Globus pallidus (tissue), 1 donor: ENCODE data around the gene MORN3.
A peak's percentile ranks its signal among the peaks of the same experiment; 100 is the strongest.
"Not testable (repeated sequence)": the region's sequence is repeated elsewhere in the genome, so short reads cannot be mapped to it uniquely, and the experiment has no call there.

Experiments
- DNase-seq: peaks from one replicate; pipeline ENCODE4 v3.0.0-alpha.2; 2015; ENCODE audit warnings: low spot score

Gene MORN3

DNA sequence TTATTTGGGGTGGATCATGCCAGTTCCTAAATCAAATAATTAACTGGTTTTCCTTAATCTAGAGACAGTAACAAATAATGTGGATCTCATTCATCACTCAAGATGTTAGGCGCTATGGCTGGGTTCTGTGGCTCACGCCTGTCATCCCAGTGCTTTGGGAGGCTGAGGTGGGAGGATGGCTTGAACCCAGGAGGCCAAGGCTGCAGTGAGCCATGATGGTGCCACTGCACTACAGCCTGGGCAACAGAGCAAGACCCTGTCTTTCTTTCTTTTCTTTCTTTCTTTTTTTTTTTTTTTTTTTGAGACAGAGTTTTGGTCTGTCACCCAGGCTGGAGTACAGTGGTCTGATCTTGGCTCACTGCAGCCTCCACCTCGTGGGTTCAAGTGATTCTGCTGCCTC lies 23.3 kb upstream of the MORN3 start:
- not testable (repeated sequence) for DNase-seq

DNA sequence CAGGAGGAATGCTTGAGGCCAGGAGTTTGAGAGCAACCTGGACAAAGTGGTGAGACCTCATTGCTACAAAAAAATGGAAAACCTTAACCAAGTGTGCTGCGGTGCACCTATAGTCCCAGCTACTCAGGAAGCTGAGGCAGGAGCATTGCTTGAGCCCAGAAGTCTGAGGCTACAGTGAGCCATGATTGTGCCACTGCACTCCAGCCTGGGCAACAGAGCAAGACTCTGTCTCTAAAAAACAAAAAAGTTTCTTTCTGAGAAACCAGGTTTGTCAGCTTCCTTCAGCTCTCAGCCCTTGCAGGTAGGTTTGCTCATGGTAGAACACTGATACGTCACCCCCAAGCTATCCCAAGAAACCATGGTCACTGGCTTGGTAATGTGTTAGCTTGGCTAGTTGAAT lies 20.0 kb upstream of the MORN3 start:
- no peak for DNase-seq

DNA sequence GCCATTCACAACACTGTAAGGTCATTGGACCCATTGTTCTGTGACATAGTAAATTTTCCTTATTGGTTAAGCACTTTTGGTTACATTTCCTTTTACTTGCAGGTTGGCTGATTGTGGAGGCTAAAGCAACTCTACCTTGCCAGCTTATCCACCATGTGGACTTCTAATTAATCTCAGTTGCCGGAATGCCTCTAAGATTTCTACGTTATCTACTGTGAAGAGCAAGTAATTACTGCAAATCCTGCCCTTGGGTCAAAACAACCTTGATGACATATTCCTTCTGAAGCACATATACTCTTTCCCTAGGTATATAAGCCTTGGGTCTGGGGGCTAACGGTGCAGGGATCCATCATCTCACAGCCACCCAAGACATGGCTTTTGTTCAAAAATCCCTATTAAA lies 19.5 kb upstream of the MORN3 start:
- no peak for DNase-seq

DNA sequence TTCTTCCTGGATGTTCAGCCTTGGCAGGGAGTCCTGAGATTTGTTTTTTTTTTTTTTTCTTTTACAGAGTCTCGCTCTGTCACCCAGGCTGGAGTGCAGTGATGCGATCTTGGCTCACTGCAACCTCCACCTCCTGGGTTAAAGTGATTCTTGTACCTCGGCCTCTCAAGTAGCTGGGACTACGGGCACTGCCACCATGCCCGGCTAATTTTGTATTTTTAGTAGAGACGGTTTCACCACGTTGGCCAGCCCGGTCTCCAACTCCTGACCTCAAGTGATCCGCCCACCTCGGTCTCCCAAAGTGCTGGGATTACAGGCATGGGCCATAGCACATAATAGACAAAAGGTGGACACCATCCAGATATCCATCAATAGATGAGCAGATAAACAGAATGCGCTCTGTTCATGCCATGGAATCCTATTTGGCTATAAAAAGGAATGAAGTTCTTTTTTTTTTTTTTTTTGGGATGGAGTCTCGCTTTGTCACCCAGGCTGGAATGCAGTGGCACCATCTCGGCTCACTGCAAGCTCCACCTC lies 10.3 kb upstream of the MORN3 start:
- peak; percentile 70 for DNase-seq

DNA sequence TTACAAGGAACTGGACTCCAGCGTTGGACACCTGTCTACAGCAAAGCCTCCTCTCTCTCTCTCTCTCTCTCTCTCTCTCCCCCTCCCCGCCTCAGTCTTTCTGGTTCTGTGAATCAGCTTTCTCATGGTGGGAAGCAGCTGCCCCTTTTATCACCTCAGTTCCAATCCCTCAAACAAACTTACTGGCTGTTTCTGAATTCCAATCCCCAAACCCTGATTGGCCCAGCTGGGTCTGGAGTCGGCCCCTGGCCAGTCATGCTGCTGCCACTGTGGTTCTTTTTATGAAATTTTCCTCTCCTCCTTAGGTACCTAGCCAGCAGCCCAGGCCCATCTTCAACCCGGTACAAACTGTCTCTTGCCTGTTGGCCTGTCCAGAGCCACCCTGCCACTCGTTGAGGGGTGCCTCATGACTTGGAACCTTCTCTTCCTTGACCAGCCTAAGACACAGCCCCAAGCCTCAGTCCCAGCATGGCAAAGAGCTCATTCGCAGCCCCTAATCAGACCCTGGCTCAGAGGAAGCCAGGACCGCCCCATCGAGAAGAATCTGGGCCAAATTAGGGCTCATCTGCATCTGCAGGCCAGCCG lies 9.4 kb upstream of the MORN3 start:
- DNase-seq, result no peak

DNA sequence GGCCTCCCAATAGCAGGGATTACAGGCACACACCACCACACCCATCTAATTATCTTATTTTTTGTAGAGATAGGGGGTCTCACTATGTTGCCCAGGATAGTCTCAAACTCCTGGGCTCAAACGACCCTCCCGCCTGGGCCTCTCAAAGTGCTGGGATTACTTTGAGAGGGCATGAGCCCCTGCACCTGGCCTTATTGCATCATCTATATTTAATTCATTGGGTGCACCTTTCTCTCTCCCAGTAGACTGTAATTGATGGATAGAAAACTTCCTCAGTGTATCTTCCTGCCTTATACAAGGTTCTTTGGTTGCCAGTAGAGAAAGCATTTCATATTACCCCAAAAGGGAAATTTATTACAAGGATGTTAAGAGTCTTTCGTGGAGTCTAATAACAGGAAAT lies 8.9 kb upstream of the MORN3 start:
- no peak for DNase-seq

DNA sequence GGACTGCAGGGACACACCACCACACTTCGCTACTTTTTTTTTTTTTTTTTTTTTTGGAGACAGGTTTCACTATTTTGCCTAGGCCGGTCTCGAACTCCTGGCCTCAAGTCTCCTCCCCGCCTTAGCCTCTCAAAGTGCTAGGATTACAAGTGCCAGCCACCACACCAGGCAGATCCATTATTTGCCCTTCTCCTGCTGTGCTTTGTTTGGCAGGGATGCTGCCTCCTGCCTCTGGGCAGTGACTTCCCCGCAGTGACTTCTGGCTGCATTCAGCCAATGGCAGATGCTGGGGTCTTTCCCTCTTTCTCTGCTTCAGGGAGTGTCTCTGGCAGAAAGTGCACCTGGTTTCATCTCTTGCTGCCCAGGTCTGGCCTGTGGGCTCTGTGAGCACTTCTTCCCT lies 6.7 kb upstream of the MORN3 start:
- DNase-seq, result no peak

DNA sequence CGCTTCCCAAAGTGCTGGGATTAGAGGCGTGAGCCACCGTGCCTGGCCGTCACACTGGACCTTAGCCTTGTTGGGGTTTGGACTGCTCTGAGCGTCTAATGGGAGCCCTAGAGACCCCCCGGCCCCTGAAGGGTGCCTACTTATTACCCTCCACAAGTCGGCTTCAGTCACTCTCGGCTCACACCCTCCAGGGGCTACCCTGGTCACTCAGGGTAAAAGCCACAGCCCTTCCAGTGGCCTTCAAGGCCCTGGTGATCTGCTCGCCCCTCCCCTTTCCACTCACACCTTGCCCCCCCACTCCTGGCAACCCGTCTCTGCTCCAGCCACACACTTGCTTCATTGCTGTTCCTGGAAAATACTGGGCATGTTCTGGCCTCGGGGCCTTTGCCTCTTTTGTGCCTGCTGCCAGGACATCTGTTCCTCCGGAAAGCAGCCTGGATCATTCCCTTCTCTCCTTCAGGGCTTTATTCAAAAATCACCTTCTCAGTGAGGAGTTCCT lies 3.6 kb upstream of the MORN3 start:
- no peak for DNase-seq

DNA sequence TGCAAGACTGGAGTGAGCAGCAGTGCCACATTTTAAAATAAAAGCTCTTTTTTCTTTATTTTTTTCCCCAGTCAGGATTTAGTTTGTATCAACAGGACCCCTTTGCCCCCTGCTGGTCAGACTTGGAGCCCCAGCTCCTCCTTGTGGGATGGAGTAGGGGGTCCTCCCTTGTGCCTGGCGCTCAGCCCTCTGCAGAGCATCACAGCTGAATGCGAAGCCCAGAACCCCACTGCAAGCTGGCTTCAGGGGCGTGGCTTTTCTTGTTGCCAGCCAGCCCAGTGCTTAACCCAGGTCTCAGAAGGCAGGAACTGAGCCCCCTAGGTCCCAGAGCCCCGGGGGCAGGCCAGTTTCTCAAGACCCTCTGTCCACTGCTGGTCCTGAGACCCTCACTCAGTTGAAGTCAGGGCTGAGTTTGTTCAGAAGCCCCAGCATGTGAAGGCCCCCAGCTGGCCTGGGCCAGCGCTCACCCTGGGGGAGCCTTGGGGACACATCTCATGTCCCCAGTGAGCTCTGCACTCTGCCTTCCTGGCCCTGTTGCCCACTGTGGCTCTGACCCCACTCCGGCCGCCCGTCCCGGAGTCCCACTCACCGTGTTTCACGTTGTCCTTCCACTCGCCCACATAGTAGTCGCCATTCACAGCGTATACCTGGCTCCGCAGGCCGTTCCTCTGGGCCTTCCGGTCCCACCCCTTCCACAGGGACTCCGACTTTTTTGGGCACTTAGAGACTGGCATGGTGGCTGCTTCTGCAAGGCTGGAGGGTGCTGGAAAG lies 519 bp downstream of the MORN3 start:
- no peak for DNase-seq

DNA sequence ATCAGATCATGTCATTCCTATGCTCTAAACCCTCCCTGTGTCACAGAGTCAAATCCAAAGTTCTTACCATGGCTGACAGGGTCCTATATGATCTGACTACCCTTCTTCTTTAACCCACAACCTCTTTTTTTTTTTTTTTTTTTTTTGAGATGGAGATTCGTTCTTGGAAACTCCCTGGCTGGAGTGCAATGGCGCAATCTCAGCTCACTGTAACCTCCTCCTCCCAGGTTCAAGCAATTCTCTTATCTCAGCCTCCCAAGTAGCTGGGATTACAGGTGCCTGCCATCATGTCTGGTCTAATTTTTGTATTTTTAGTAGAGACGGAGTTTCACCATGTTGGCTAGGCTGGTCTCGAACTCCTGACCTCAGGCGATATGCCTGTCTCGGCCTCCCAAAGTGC lies 2.6 kb downstream of the MORN3 start:
- not testable (repeated sequence) for DNase-seq

DNA sequence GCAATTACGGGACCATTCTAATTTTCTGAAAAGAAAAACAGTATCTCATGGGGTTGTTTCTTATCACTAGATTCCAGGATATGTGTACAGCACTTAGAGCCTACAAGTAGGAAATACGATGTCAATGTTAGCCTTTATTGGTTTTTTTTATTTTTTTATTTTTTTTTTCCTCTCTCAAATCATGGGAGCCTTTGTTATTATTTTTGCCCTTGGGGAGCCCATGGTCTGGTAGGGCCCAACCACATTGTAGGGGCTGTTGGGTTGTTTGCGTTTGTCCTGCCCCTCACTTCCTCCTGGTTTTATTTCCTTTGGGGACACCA lies 5.9 kb downstream of the MORN3 start:
- no peak for DNase-seq

DNA sequence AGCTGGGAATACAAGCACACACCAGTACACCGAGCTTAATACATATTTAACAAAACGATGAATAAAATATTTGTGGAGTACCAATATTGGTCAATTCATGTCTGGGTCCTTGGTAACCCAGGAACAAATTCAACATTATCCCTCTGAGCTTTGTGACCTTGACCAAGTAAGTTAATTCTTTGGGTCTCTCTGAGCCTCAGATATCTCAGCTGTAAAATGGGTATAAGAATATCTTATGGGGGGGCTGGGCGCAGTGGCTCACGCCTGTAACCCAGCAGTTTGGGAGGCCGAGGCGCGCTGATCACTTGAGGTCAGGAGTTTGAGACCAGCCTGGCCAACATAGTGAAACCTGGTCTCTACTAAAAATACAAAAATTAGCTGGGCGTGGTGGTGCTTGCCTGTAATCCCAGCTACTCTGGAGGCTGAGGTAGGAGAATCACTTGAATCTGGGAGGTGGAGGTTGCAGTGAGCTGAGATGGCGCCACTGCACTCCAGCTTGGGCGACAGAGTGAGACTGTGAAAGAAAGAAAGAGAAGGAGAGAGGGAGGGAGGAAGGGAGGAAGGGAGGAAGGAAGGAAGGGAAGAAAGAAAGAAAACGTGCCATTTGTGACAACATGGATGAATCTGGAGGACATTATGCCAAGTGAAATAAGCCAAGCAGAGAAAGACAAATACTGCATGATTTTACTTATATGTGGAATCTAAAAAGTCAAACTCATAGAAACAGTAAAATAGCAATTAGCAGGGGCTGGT lies 7.9 kb downstream of the MORN3 start:
- DNase-seq, result not testable (repeated sequence)

DNA sequence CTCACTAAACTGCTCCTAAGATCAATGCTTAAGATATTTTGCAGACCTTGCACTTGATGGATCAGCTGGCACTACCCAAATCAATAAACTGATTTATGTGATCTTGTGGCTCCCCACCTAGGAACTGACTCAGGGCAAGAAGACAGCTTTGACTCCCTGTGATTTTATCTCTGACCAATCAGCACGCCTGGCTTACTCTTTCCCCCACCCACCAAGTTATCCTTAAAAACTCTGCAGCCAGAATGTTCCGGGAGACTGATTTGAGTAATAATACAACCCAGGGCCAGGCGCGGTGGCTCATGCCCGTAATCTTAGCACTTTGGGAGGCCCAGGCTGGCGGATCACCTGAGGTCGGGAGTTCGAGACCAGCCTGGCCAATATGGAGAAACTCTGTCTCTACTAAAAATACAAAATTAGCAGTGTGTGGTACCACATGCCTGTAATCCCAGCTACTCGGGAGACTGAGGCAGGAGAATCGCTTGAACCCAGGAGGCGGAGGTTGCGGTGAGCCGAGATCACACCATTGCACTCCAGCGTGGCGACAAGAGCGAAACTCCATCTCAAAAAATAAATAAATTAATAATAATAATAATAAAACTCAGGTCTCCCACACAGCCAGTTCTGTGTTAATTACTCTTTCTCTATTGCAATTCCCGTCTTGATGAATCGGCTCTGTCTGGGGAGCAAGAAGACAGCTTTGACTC lies 12.0 kb downstream of the MORN3 start:
- DNase-seq, result no peak

DNA sequence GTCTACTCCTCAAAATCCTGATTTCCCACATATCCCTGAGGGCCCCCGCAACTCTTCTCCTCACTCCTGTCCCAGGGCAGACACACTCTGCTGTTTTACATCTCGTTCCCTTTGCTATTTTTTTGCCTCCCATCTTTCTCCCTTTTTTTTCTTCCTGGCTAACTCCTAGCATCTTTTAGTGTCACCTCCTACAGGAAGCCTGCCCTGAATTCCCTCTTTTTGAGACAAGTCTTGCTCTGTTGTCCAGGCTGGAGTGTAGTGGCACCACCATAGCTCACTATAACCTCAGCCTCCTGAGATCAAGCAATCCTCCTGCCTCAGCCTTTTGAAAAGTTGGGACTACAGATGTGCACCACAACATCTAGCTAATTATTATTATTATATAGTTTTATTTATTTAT lies 13.3 kb downstream of the MORN3 start:
- DNase-seq, result no peak

DNA sequence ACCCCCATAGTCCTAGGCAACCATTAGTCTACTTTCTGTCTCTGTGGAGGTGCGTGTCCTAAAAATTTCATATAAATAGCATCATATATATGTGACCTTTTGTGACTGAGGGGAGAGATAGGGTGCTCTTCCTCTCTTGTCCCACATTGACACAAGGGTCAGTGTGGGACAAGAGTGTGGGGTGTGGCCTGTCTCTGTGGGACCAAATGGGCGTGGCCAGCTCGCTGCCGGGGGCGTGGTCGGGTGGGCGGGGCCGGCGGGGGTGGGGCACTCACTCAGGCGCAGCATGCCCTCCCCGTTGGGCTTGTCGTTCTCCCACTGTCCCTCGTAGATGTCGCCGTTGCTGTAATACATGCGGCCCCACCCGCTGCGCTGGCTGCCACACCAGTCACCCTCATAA lies 15.5 kb downstream of the MORN3 start:
- DNase-seq, result no peak

DNA sequence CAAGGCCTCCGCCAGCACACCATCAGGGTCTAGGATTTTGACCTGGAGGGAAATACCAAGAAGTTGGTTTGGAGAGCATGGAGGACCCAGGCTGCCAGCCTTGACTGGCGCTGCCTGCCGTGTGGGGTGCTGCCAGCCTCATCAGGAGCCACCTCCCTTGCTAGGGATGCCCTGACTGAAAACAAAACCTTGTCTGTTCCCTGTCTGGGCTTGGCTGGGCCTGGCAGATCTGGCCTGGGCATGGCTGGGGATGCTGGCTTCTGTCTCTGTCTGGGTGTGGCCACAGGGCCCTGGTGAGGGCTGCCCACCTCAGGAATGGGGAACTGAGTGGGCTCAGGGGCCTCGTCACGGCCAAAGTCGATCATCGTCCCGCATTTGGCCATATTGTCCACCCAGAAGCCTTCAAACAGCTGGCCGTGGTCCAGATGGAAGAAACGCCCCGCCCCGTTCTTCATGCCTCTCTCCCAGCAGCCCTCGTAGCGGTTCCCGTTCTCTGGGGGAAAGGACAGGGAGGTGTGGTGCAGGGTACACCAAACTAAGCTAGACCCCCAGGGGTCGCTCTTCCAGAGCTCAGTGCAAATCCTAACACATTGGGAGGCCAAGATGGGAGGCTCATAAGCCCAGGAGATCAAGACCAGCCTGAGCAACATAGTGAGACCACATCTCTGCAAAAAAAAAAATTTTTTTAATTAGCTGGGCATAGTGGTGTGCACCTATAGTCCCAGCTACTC lies 16.5 kb downstream of the MORN3 start:
- DNase-seq, result no peak

DNA sequence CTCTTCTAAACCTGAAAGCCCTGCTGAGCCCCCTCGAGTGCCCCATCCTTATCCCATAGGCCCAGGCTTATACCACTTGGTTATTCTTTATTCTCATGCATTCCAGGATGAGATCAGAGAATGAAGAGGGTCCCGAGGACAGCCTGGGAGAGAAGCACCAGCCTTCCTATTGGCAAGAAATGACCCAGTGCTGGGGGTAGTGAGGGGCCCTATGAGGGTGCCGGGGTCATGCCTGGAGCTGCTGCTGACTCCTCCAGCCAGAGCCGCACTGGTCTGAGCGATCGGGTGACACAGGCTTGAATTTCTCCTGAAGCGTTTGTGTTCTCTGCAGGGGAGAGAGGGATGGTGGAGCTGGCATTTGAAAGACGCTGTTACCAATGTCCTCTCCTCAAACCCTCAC lies 18.1 kb downstream of the MORN3 start:
- DNase-seq, result no peak

DNA sequence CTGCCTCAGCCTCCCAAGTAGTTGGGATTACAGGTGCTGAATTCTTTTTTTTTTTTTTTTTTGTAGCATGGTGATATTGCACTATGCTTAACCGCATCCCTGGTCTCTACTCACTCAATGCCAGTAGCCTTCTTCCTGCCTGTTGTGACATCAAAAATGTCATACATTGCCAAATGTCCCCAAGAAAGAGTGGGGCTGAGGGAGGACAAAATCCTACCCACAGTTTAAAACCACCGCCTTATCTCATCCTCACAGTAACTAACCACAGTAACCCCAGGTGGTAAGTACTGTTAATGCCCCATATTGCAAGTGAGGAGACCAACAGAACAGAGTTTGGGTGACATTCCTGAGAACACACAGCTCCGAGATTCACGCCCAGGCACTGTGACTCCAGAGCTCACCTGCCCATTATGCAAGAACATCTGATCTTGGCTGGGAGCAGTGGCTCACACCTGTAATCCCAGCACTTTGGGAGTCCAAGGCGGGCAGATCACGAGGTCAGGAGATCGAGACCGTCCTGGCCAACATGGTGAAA lies 19.6 kb downstream of the MORN3 start:
- no peak for DNase-seq

DNA sequence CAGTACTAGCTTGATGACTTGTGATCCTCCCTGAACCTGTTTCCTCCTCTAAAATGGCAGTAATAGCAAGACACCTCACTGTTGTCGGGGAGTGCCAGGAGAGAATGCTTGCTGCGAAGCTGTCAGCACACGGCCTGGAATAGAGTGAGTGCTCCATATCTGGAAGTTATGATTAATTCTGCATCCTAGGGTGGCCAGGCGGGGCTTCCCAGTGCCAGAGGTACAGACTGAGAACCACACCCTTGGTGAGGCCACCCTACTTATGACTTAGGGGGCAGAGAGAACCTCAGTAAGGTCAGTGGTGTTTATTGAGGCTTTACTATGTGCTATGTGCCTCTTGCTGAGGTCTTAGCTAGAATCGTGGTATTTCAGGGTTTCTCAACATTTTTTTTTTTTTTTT lies 20.1 kb downstream of the MORN3 start:
- DNase-seq, result no peak

DNA sequence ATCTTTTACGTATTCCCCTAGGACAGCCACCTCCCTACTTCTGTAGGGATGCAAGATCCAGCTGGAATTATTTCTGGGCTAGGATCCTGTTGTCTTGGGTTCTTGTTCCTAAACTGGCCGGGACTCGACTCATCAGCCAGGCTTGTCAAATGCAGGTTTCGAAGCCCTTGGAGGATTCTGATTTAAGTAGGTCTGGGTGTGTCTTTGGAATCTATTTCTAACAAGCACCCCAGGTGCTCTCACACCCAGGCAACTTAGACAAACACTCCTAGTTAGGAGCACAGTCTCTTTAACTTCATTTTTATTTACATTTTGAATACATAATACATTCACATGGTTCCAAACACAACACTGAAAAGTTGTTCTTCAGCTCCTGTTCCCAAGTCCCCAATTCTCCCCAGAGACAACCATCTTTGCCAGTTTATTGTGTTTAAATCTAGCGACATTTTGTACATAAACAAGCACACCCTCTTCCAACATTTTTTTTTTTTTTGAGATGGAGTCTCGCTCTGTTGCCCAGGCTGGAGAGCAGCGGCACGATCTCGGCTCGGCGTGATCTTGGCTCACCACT lies 20.9 kb downstream of the MORN3 start:
- DNase-seq, result no peak

DNA sequence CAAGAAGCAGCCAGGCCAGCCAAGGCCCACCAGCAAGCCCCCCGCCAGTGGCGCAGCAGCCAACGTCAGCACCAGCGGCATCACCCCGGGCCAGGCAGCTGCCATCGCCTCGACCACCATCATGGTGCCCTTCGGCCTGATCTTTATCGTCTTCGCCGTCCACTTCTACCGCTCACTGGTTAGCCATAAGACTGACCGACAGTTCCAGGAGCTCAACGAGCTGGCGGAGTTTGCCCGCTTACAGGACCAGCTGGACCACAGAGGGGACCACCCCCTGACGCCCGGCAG lies 28.2 kb downstream of the MORN3 start:
- DNase-seq, result no peak
